ENCODE measurements around the gene MGAT5. TPM values are rescaled to one million over a fixed set of nuclear protein-coding genes. Genes with fewer than 3 reads are reported as not detected.

The MGAT5 gene
- total RNA-seq, 4 donors from 2014 or later, result 47.4 to 56.4 (median 50.3) TPM

DNA sequence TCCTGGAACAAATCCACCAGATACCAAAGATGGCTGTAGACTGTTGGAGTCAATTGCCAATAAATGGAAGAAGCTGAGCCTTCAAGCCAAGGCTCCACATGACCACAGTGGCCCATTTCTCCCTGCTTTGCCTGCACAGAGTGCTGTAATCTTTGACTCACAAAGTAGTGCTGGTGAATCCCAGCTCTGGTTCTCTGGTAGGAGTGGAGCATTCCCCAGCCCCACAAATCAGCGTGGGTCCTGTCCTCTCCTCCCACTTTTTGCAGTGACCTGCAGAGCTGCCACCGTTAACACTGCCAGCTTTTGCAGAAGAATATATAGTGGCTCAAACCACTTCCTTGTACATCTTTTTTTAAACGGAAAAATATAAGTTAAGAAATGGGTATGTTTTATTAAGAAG is 93.9 kb downstream of the MGAT5 start:
- Histone ChIP-seq H3K9me3 (no peaks in the 10 kb centered on the region), H3K36me3 (peaks cover 0 to 28% (median 12%) of the 10 kb centered on the region in 4 donors), H3K27ac (replicated peaks in 1 of 4) (peak overlapping the region in 1 of 4 donors; percentile 14), H3K4me1 (peaks cover 0 to 5% (median 2%) of the 10 kb centered on the region in 4 donors), H3K27me3 (no peaks in the 10 kb centered on the region), H3K4me3 (no peak overlapping the region)
- intact Hi-C loops (cut with DNase I), result no loop called here
- no peak for DNase-seq (ENCODE audit: extremely low spot score)
- WGBS, result 57% methylated on average over 3 of the region's 3 CpGs
- TF ChIP-seq POLR2A (IDR thresholded peaks at IDR 0.05; ENCODE audit: low read depth) (no peak), EP300 (IDR thresholded peaks at IDR 0.05) (no peak), POLR2AphosphoS5 (IDR thresholded peaks at IDR 0.05) (no peak)
- TF ChIP-seq, protein P1, sequence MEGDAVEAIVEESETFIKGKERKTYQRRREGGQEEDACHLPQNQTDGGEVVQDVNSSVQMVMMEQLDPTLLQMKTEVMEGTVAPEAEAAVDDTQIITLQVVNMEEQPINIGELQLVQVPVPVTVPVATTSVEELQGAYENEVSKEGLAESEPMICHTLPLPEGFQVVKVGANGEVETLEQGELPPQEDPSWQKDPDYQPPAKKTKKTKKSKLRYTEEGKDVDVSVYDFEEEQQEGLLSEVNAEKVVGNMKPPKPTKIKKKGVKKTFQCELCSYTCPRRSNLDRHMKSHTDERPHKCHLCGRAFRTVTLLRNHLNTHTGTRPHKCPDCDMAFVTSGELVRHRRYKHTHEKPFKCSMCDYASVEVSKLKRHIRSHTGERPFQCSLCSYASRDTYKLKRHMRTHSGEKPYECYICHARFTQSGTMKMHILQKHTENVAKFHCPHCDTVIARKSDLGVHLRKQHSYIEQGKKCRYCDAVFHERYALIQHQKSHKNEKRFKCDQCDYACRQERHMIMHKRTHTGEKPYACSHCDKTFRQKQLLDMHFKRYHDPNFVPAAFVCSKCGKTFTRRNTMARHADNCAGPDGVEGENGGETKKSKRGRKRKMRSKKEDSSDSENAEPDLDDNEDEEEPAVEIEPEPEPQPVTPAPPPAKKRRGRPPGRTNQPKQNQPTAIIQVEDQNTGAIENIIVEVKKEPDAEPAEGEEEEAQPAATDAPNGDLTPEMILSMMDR (IDR thresholded peaks at IDR 0.05), result no peak

DNA sequence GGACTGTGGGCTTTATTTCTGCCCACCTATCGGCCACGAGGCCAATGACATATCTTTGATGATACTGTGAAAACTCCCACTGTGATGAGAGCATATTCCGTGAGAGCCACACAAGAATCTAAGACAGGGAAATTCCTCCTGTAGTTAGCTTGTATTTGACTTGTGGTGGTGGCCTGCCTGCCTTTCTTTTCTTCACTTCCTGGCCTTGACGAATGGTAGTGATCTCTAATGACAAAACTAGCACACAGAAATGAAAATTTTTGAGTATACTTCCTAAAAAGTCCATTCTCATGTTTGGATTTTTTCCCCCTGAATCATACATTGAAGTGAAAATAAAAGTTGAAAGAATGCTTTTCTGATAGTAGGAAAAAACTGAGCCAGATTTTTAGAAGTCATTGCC is 94.4 kb downstream of the MGAT5 start:
- 80% methylated on average over 4 of the region's 4 CpGs for WGBS

DNA sequence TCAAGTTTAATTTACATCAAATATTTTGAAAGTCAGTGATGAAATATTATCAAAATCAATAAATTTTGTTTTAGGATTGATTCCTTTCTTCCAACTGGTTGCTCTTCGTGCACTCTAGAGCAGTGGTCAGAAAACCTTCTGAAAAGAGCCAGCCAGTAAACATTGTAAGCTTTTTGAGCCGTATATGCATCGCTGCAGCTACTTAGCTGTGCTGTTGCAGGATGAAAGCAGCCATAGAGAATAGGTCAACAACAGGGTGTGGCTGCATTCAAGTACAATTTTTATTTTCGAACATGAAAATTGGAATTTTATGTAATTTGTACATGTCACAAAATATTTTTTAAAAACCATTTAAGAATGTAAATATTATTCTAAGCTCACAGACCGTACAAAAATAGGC is 94.9 kb downstream of the MGAT5 start:
- Histone ChIP-seq H3K4me3 (no peak overlapping the region), H3K9me3 (no peaks in the 10 kb centered on the region), H3K36me3 (peaks cover 0 to 29% (median 13%) of the 10 kb centered on the region in 4 donors), H3K27me3 (no peaks in the 10 kb centered on the region), H3K4me1 (peaks cover 0 to 5% (median 2%) of the 10 kb centered on the region in 4 donors), H3K27ac (replicated peaks in 1 of 4) (no peak overlapping the region)
- TF ChIP-seq EP300 (IDR thresholded peaks at IDR 0.05) (no peak), POLR2AphosphoS5 (IDR thresholded peaks at IDR 0.05) (no peak), POLR2A (IDR thresholded peaks at IDR 0.05; ENCODE audit: low read depth) (no peak)
- TF ChIP-seq, protein P1 (IDR thresholded peaks at IDR 0.05), result no peak
- DNase-seq (ENCODE audit: extremely low spot score), result no peak
- WGBS, result 60% methylated on average over 5 of the region's 5 CpGs
- intact Hi-C loops (cut with DNase I), result no loop called here

More for the DNA sequence above, 94.4 kb downstream of the MGAT5 start:
- DNase-seq (ENCODE audit: extremely low spot score), result no peak
- peaks cover 0 to 28% (median 12%) of the 10 kb centered on the region in 4 donors for H3K36me3 ChIP-seq
- TF ChIP-seq EP300 (IDR thresholded peaks at IDR 0.05) (no peak), POLR2AphosphoS5 (IDR thresholded peaks at IDR 0.05) (no peak), POLR2A (IDR thresholded peaks at IDR 0.05; ENCODE audit: low read depth) (no peak)
- TF ChIP-seq, protein P1 (IDR thresholded peaks at IDR 0.05), result no peak
- intact Hi-C loops (cut with DNase I), result no loop called here
- H3K27ac ChIP-seq (replicated peaks in 1 of 4), result peak overlapping the region in 1 of 4 donors; percentile 14
- no peaks in the 10 kb centered on the region for H3K27me3 ChIP-seq
- no peaks in the 10 kb centered on the region for H3K9me3 ChIP-seq
- peaks cover 0 to 5% (median 2%) of the 10 kb centered on the region in 4 donors for H3K4me1 ChIP-seq
- H3K4me3 ChIP-seq, result no peak overlapping the region

DNA sequence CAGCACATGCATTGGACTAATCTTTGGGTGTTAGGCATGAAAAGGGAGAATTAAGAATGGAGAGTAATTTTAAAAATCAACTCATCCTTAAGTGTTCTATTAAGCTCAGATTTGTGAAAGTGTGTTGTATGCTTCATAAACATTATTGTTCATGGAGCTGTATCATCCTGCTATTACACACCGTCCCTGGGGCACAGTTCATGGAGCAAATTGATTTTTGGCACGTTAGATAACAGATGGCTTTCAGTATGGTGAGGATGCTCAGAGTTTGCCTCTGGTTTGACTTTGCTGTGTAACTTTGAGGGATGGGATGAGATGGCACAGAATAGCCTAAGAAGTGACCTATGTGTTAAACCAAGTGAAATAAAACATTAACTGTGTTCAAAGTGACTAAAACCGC is 97.1 kb downstream of the MGAT5 start:
- no peak overlapping the region for H3K4me3 ChIP-seq
- no peak for TF ChIP-seq POLR2AphosphoS5 (IDR thresholded peaks at IDR 0.05)
- no peak for TF ChIP-seq POLR2A (IDR thresholded peaks at IDR 0.05; ENCODE audit: low read depth)
- TF ChIP-seq EP300 (IDR thresholded peaks at IDR 0.05), result no peak
- TF ChIP-seq, protein P1 (IDR thresholded peaks at IDR 0.05), result no peak
- WGBS, result 62% methylated on average over 3 of the region's 3 CpGs
- no peaks in the 10 kb centered on the region for H3K27me3 ChIP-seq
- H3K36me3 ChIP-seq, result peaks cover 0 to 38% (median 8%) of the 10 kb centered on the region in 4 donors
- intact Hi-C loops (cut with DNase I), result no loop called here
- no peak overlapping the region for H3K27ac ChIP-seq (replicated peaks in 1 of 4)
- no peaks in the 10 kb centered on the region for H3K9me3 ChIP-seq
- H3K4me1 ChIP-seq, result peaks cover 0 to 5% (median 2%) of the 10 kb centered on the region in 4 donors
- DNase-seq (ENCODE audit: extremely low spot score), result no peak

DNA sequence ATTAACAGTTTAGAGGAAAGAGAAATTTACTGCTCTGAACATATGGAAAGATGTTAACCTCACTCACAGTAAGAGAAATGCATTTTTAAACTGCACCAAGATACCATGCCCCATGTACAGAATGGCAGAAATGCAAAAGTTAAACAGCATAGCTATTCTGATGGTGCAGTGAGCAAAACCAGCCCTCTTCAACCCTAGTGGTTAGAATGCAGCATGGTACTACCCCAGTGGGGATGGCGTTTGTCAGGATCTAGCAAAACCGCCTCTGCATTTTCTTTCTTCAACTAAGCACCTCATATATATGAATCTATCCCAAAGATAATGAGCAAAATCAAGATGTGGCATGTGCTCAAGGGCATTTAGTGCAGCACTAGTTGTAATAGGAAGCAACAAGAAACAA is 98.0 kb downstream of the MGAT5 start:
- no peaks in the 10 kb centered on the region for H3K27me3 ChIP-seq
- H3K27ac ChIP-seq (replicated peaks in 1 of 4), result no peak overlapping the region
- no peaks in the 10 kb centered on the region for H3K9me3 ChIP-seq
- no peak overlapping the region for H3K4me3 ChIP-seq
- TF ChIP-seq EP300 (IDR thresholded peaks at IDR 0.05) (no peak), POLR2A (IDR thresholded peaks at IDR 0.05; ENCODE audit: low read depth) (no peak), POLR2AphosphoS5 (IDR thresholded peaks at IDR 0.05) (no peak)
- TF ChIP-seq, protein P1 (IDR thresholded peaks at IDR 0.05), result no peak
- intact Hi-C loops (cut with DNase I), result no loop called here
- WGBS, result 96% methylated on average over 2 of the region's 2 CpGs
- H3K4me1 ChIP-seq, result peaks cover 0 to 5% (median 2%) of the 10 kb centered on the region in 4 donors
- DNase-seq (ENCODE audit: extremely low spot score), result no peak
- H3K36me3 ChIP-seq, result peaks cover 0 to 38% (median 8%) of the 10 kb centered on the region in 4 donors
